DOHH2 (cell line): ENCODE measurements around the gene MYZAP.

ENCODE experiments used
- EZH2phosphoT487 ChIP-seq: fragments of 200-600 bp; sonication (generic); IDR thresholded peaks from 2 replicates; pipeline ENCODE4 v1.6.1; 2017; ENCODE audit warnings: borderline replicate concordance, mild to moderate bottlenecking, antibody characterized with exemption, low read length, moderate library complexity, mixed read lengths
- TF ChIP-seq, protein P1 (sequence below): fragments of 200-600 bp; sonication (generic); IDR thresholded peaks from one replicate; pipeline ENCODE4 v1.5.1; 2014; ENCODE audit warnings: antibody characterized with exemption, mild to moderate bottlenecking, low read depth, low read length; ENCODE audit not compliant: poor library complexity, severe bottlenecking

- TF ChIP-seq, protein P1, sequence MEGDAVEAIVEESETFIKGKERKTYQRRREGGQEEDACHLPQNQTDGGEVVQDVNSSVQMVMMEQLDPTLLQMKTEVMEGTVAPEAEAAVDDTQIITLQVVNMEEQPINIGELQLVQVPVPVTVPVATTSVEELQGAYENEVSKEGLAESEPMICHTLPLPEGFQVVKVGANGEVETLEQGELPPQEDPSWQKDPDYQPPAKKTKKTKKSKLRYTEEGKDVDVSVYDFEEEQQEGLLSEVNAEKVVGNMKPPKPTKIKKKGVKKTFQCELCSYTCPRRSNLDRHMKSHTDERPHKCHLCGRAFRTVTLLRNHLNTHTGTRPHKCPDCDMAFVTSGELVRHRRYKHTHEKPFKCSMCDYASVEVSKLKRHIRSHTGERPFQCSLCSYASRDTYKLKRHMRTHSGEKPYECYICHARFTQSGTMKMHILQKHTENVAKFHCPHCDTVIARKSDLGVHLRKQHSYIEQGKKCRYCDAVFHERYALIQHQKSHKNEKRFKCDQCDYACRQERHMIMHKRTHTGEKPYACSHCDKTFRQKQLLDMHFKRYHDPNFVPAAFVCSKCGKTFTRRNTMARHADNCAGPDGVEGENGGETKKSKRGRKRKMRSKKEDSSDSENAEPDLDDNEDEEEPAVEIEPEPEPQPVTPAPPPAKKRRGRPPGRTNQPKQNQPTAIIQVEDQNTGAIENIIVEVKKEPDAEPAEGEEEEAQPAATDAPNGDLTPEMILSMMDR: no peak
- no peak for TF ChIP-seq EZH2phosphoT487
Observed at GRCh38 chr15:57567891-57568290, 23.8 kb upstream of the MYZAP start.
